ENCODE results near the gene CNDP1.

CNDP1 gene

GRCh38 chr18:74529378-74529777 lies 4.9 kb upstream of the CNDP1 start:
- no peaks in the 10 kb centered on the region for H3K4me1 ChIP-seq (ENCODE audit: control insufficient read depth, insufficient read depth, low read length)
- no peaks in the 10 kb centered on the region for H3K27me3 ChIP-seq (ENCODE audit: control insufficient read depth, insufficient read depth, low read length)
- H3K27ac ChIP-seq (ENCODE audit: low read depth, low read length) = no peak overlapping the region
- no peaks in the 10 kb centered on the region for H3K36me3 ChIP-seq (ENCODE audit: control insufficient read depth, insufficient read depth, low read length)
- H3K4me3 ChIP-seq (ENCODE audit: low read length) = no peak overlapping the region
- H3K9ac ChIP-seq (ENCODE audit: low read length) = no peak overlapping the region

GRCh38 chr18:74529811-74530583 lies 4.3 kb upstream of the CNDP1 start:
- no peaks in the 10 kb centered on the region for H3K4me1 ChIP-seq (ENCODE audit: control insufficient read depth, insufficient read depth, low read length)
- no peak overlapping the region for H3K4me3 ChIP-seq (ENCODE audit: low read length)
- no peak overlapping the region for H3K27ac ChIP-seq (ENCODE audit: low read depth, low read length)
- no peaks in the 10 kb centered on the region for H3K27me3 ChIP-seq (ENCODE audit: control insufficient read depth, insufficient read depth, low read length)
- no peak overlapping the region for H3K9ac ChIP-seq (ENCODE audit: low read length)
- H3K36me3 ChIP-seq (ENCODE audit: control insufficient read depth, insufficient read depth, low read length) = no peaks in the 10 kb centered on the region

GRCh38 chr18:74530584-74530862 lies 3.8 kb upstream of the CNDP1 start:
- H3K9ac ChIP-seq (ENCODE audit: low read length) = no peak overlapping the region
- H3K36me3 ChIP-seq (ENCODE audit: control insufficient read depth, insufficient read depth, low read length) = no peaks in the 10 kb centered on the region
- no peaks in the 10 kb centered on the region for H3K27me3 ChIP-seq (ENCODE audit: control insufficient read depth, insufficient read depth, low read length)
- no peak overlapping the region for H3K27ac ChIP-seq (ENCODE audit: low read depth, low read length)
- no peaks in the 10 kb centered on the region for H3K4me1 ChIP-seq (ENCODE audit: control insufficient read depth, insufficient read depth, low read length)
- no peak overlapping the region for H3K4me3 ChIP-seq (ENCODE audit: low read length)

DNA sequence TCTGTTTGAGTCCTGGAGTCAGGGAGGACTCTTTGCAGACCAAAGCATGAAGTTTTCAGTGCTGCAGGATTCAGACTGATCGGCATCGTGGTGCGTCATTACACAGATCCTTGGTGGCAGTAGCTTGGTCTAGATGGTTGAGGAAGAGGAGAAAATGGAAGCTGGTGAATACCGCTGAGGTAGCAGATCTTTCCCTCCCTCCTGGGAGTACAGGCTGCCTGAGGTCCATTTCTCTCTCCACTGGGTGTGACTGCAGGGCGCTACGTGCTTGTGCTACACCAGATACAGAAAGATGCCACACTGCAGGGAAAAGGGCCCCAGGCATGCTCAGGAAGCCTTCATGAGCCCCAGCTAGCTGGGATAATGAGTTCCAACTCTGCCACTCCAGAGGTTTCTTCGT lies 3.3 kb upstream of the CNDP1 start:
- Histone ChIP-seq H3K4me1 (ENCODE audit: control insufficient read depth, insufficient read depth, low read length) (no peaks in the 10 kb centered on the region), H3K27me3 (ENCODE audit: control insufficient read depth, insufficient read depth, low read length) (no peaks in the 10 kb centered on the region), H3K9ac (ENCODE audit: low read length) (no peak overlapping the region), H3K36me3 (ENCODE audit: control insufficient read depth, insufficient read depth, low read length) (no peaks in the 10 kb centered on the region), H3K4me3 (ENCODE audit: low read length) (no peak overlapping the region), H3K27ac (ENCODE audit: low read depth, low read length) (no peak overlapping the region)

GRCh38 chr18:74532511-74533025 lies 1.7 kb upstream of the CNDP1 start:
- no peaks in the 10 kb centered on the region for H3K36me3 ChIP-seq (ENCODE audit: control insufficient read depth, insufficient read depth, low read length)
- H3K27ac ChIP-seq (ENCODE audit: low read depth, low read length) = no peak overlapping the region
- no peaks in the 10 kb centered on the region for H3K27me3 ChIP-seq (ENCODE audit: control insufficient read depth, insufficient read depth, low read length)
- H3K9ac ChIP-seq (ENCODE audit: low read length) = no peak overlapping the region
- H3K4me1 ChIP-seq (ENCODE audit: control insufficient read depth, insufficient read depth, low read length) = no peaks in the 10 kb centered on the region
- no peak overlapping the region for H3K4me3 ChIP-seq (ENCODE audit: low read length)

DNA sequence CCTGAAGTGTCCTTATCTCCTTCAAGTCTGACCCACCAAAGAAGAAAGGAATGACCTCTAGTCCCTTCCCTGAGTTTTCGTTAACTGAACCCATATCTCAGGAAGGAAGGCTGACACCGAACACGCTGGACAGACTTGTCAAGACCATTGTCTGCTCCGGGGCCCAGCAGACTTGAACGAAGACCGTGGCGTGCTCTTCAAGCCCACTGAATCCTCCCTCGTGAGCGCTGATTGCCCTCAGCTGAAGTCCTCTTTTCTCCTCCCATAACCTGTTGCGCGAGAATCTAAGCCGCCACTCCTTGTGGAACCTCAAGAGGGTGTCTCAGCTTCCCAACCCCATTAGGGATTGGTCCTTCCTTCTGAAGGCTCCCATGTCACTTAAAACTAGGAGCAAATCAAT lies 634 bp upstream of the CNDP1 start:
- Histone ChIP-seq H3K9ac (ENCODE audit: low read length) (no peak overlapping the region), H3K27ac (ENCODE audit: low read depth, low read length) (no peak overlapping the region), H3K36me3 (ENCODE audit: control insufficient read depth, insufficient read depth, low read length) (no peaks in the 10 kb centered on the region), H3K27me3 (ENCODE audit: control insufficient read depth, insufficient read depth, low read length) (no peaks in the 10 kb centered on the region), H3K4me1 (ENCODE audit: control insufficient read depth, insufficient read depth, low read length) (no peaks in the 10 kb centered on the region), H3K4me3 (ENCODE audit: low read length) (no peak overlapping the region)

GRCh38 chr18:74534981-74535649 lies 815 bp downstream of the CNDP1 start:
- H3K4me3 ChIP-seq (ENCODE audit: low read length) = no peak overlapping the region

DNA sequence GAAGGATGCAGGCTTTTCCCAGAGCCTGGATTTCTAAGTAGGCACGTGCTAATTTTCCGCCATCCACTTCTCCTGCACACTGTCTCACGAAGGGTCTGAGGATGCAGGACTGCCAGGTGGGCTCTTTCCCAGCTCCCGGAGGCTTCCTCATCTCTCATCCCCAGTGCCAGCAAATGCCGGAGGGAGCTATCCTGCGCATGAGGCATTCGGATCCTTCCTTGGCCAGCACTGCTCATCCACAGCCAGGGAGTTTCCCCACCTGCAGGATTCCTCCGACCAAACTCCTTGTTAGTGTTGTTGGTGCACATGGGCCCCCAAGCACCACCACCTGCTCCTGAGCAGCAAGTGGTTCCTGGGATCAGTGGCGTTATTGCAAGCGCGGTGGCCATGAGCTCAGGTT lies 5.0 kb downstream of the CNDP1 start:
- H3K9ac ChIP-seq (ENCODE audit: low read length) = no peak overlapping the region
- H3K4me3 ChIP-seq (ENCODE audit: low read length) = no peak overlapping the region

More at GRCh38 chr18:74534981-74535649, 815 bp downstream of the CNDP1 start:
- no peaks in the 10 kb centered on the region for H3K36me3 ChIP-seq (ENCODE audit: control insufficient read depth, insufficient read depth, low read length)
- no peak overlapping the region for H3K9ac ChIP-seq (ENCODE audit: low read length)
- no peak overlapping the region for H3K27ac ChIP-seq (ENCODE audit: low read depth, low read length)
- no peaks in the 10 kb centered on the region for H3K27me3 ChIP-seq (ENCODE audit: control insufficient read depth, insufficient read depth, low read length)
- H3K4me1 ChIP-seq (ENCODE audit: control insufficient read depth, insufficient read depth, low read length) = no peaks in the 10 kb centered on the region

GRCh38 chr18:74540652-74541421 lies 6.5 kb downstream of the CNDP1 start:
- Histone ChIP-seq H3K9ac (ENCODE audit: low read length) (no peak overlapping the region), H3K4me1 (ENCODE audit: control insufficient read depth, insufficient read depth, low read length) (no peaks in the 10 kb centered on the region), H3K4me3 (ENCODE audit: low read length) (no peak overlapping the region), H3K27me3 (ENCODE audit: control insufficient read depth, insufficient read depth, low read length) (no peaks in the 10 kb centered on the region), H3K36me3 (ENCODE audit: control insufficient read depth, insufficient read depth, low read length) (no peaks in the 10 kb centered on the region), H3K27ac (ENCODE audit: low read depth, low read length) (no peak overlapping the region)

More for the DNA sequence above, 5.0 kb downstream of the CNDP1 start:
- Histone ChIP-seq H3K4me1 (ENCODE audit: control insufficient read depth, insufficient read depth, low read length) (no peaks in the 10 kb centered on the region), H3K27ac (ENCODE audit: low read depth, low read length) (no peak overlapping the region), H3K36me3 (ENCODE audit: control insufficient read depth, insufficient read depth, low read length) (no peaks in the 10 kb centered on the region), H3K27me3 (ENCODE audit: control insufficient read depth, insufficient read depth, low read length) (no peaks in the 10 kb centered on the region)

- Histone ChIP-seq H3K4me3 (ENCODE audit: low read length) (no peak overlapping the region), H3K27ac (ENCODE audit: low read depth, low read length) (no peak overlapping the region), H3K27me3 (ENCODE audit: control insufficient read depth, insufficient read depth, low read length) (no peaks in the 10 kb centered on the region), H3K36me3 (ENCODE audit: control insufficient read depth, insufficient read depth, low read length) (no peaks in the 10 kb centered on the region), H3K9ac (ENCODE audit: low read length) (no peak overlapping the region), H3K4me1 (ENCODE audit: control insufficient read depth, insufficient read depth, low read length) (no peaks in the 10 kb centered on the region)
Observed at GRCh38 chr18:74541703-74542555, 7.6 kb downstream of the CNDP1 start.

DNA sequence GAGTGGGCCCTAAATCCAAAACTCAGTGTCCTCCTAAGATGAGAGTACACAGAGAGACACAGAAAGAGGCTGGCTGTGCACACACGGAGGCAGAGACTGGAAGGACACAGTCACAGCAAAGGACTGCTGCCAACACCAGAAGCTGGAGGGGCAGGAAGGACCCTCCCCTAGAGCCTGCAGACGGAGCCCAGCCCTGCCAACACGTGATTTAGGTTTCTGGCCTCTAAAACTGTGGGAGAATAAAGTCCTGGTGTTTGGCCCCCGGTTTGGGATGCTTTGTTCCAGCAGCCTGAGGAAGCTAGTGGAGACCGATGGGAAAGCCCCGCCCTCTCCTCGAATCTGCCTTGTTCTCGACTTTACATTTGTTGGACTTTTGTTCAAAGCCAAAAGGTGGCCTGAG lies 10.6 kb downstream of the CNDP1 start:
- no peak overlapping the region for H3K4me3 ChIP-seq (ENCODE audit: low read length)
- H3K4me1 ChIP-seq (ENCODE audit: control insufficient read depth, insufficient read depth, low read length) = no peaks in the 10 kb centered on the region
- H3K36me3 ChIP-seq (ENCODE audit: control insufficient read depth, insufficient read depth, low read length) = no peaks in the 10 kb centered on the region
- H3K9ac ChIP-seq (ENCODE audit: low read length) = no peak overlapping the region
- no peak overlapping the region for H3K27ac ChIP-seq (ENCODE audit: low read depth, low read length)
- H3K27me3 ChIP-seq (ENCODE audit: control insufficient read depth, insufficient read depth, low read length) = no peaks in the 10 kb centered on the region

GRCh38 chr18:74546007-74546406 lies 11.7 kb downstream of the CNDP1 start:
- Histone ChIP-seq H3K36me3 (ENCODE audit: control insufficient read depth, insufficient read depth, low read length) (no peaks in the 10 kb centered on the region), H3K4me1 (ENCODE audit: control insufficient read depth, insufficient read depth, low read length) (no peaks in the 10 kb centered on the region), H3K27ac (ENCODE audit: low read depth, low read length) (no peak overlapping the region), H3K27me3 (ENCODE audit: control insufficient read depth, insufficient read depth, low read length) (no peaks in the 10 kb centered on the region), H3K4me3 (ENCODE audit: low read length) (no peak overlapping the region), H3K9ac (ENCODE audit: low read length) (no peak overlapping the region)

Data from rectal smooth muscle tissue (tissue), 1 donor.